Measurements from ENCODE around the gene BMP8B.
"Not testable (repeated sequence)": the region's sequence is repeated elsewhere in the genome, so short reads cannot be mapped to it uniquely, and the experiment has no call there.

BMP8B gene, protein sequence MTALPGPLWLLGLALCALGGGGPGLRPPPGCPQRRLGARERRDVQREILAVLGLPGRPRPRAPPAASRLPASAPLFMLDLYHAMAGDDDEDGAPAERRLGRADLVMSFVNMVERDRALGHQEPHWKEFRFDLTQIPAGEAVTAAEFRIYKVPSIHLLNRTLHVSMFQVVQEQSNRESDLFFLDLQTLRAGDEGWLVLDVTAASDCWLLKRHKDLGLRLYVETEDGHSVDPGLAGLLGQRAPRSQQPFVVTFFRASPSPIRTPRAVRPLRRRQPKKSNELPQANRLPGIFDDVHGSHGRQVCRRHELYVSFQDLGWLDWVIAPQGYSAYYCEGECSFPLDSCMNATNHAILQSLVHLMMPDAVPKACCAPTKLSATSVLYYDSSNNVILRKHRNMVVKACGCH

GRCh38 chr1:39788758-39789570 lies at the start of gene BMP8B:
TSS of gene BMP8B (minus strand) at chr1:39788865. CDS start at chr1:39788485, 380 bp downstream.
- peak; percentile 18 to 29 (median 26) for DNase-seq

DNA sequence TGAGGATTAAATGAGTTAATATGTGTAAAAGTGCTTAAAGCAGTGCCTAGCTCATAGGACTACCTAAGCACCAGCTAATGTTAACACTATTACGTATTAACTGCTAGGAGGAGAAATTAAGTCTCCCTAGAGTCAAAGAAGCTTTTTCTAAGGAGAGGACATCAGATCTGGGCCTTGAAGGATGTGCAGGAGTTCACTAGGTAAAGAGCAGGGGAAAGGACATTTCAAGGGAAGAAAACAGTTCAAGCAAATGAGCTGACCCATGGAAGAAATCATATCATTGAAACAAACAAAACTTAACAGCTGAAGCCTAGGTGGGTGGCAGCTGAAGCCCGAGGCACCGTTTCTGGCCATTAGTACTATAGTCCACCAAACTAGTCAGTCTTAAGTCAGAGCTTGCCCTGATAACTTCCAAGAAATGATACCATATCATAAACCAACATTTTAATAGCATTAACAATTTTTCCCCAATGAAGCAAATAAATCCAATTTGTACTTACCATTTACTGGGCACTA lies 48.0 kb upstream of the BMP8B start:
- DNase-seq: no peak

DNA sequence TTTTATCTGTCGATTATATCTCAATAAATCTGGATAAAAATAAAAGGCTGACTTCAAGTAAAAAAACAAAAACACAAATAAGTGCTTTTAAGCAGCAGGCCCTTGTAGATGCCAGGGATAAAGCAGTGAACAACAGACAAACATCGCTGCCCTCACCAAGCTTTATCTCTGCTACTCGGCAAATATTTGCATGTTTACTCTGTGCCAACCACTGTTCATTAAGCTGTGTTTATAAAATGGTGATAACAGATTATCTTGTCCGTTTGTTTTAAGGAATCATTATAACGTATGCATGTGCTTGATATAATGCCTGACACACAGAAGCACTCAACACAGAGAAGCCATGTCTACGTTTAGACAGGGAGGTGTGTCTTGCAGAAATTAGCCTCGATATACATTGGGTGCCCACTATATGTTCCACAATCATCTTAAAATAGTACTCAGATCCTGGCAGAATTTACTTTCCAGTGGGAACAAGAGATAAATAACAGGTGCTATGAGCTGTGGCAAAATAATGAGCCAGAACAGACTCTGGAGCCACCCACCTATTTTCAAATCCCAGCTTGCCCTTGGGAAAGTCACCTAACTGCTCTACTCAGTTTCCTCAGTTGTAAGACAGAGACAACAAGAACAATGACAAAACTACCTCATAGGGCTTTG lies 47.4 kb upstream of the BMP8B start:
- DNase-seq: no peak

- no peak for DNase-seq
These were observed 46.4 kb upstream of the BMP8B start for GRCh38 chr1:39835110-39835509.

- no peak for DNase-seq
These were observed 45.1 kb upstream of the BMP8B start for GRCh38 chr1:39833621-39834385.

DNA sequence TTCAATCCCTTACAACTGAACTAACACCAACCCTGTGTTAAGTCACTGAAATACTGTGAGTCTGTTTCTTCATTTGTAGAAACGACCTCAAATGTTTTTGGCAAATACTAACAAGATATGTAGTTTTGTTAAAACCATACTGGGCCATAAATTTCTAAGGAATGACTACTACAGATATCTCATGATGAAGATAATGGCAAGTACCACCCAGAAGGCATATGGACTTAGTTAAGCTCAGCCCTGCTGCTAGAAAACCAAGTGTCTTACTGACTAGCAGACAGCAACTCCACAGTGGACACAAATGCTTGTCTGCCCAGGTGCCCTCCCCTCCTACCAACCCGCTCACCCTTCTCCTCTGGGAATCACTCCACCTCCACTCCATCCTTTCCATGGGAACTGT lies 44.5 kb upstream of the BMP8B start:
- DNase-seq: no peak

- no peak for DNase-seq
These were observed 43.6 kb upstream of the BMP8B start for GRCh38 chr1:39832294-39832693.

DNA sequence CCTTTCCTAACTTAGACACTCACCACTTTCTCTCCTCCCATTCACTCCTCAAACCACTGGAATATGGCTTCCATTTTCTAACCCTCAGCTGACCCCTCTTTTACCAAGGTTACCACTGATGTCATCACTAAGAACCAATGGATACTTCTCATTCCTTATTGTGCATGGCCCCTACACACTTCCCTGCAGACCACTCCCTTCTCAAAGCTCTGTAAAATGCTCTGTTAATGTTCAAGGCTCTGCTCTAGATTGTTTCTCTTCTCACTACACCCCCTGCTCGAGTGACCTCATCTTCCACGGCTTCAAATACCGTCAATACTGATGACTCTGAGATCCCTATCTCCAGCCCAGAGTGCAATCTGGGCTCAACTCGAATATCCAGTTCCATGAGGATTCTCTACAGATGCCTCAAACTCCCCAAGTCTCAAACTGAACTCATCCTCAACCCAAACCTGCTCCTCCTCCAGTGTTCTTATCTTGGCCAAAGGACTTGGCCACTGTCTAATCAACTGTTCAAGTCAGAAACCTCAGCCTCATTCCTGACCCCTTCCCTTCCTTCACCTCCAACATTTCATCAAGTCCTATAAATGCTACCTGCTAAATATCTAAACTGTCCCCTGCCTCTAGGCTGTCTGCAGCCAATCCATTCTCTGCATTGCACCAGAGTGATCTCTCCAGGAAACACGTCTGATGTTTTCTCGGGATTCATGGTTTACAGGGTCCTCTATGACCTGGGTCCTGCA lies 41.3 kb upstream of the BMP8B start:
- DNase-seq: no peak

DNA sequence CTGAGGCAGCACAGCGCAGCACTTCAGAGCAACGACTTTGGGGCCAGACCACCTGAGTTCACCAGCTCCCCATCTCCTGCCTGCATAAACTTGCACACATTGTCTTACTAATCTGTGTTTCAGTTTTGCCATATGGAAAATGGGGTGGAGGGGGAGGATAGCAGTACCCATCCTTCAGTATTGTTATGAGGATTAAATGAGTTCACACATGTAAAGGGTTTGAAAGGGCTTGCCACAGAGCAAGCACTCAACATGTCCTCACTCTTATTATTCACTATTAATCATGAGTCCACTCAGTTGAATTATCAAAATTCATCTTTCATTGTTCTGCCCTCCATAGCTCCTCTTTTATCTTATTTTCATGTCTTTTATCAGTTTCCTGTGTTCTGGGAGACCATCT lies 40.1 kb upstream of the BMP8B start:
- DNase-seq: no peak

DNA sequence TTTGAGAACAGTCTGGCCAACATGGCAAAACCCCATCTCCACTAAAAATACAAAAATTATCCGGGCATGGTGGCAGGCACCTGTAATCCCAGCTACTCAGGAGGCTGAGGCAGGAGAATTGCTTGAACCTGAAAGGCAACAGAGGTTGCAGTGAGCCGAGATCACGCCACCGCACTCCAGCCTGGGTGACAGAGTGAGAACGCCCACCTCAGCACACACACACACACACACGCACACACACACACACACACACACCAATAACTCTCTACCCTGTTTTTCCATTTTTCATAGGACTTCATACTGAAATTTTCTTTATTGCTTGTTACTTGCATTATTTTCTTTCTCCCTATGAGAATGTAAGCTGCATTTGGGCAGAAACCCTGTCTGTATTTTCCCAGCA lies 39.6 kb upstream of the BMP8B start:
- DNase-seq: not testable (repeated sequence)

GRCh38 chr1:39827201-39827600 lies 38.5 kb upstream of the BMP8B start:
- DNase-seq: no peak

DNA sequence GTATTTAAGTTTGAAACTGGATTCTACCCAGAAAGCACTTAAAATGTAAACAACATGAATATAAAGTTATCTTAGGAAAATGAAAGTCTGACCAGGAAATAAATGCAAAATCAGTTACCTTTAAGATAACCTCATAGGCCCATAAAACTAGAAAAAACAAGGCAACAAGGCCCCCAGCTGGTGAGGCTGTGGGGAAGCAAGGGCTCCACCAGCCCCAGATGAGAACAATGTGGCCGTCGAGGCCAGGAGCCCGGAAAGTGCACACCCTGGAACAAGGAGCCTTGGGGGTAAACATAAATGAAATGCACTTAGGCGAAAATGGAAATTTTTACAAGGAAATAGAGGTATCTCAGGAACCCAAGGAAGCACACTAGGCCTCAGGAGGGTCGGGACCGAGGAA lies 37.9 kb upstream of the BMP8B start:
- DNase-seq: no peak

GRCh38 chr1:39825432-39825941 lies 36.8 kb upstream of the BMP8B start:
- DNase-seq: no peak

DNA sequence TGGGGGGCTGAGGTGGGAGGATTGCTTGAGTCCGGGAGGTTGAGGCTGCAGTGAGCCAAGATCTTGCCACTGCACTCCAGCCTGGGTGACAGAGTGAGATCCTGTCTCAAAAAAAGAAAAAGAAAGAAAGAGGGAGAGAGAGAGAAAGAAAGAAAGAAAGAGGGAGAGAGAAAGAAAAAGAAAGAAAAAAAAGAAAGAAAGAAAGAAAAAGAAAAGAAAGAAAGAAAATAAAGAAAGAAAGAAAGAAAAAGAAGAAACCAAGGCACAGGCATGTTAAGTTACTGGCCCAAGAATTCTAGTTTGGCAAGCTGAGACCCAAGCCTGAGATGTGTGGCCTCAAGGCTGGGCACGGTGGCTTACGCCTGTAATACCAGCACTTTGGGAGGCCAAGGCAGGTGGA lies 34.8 kb upstream of the BMP8B start:
- not testable (repeated sequence) for DNase-seq

- DNase-seq: no peak
These were observed 33.5 kb upstream of the BMP8B start for GRCh38 chr1:39822146-39822545.

DNA sequence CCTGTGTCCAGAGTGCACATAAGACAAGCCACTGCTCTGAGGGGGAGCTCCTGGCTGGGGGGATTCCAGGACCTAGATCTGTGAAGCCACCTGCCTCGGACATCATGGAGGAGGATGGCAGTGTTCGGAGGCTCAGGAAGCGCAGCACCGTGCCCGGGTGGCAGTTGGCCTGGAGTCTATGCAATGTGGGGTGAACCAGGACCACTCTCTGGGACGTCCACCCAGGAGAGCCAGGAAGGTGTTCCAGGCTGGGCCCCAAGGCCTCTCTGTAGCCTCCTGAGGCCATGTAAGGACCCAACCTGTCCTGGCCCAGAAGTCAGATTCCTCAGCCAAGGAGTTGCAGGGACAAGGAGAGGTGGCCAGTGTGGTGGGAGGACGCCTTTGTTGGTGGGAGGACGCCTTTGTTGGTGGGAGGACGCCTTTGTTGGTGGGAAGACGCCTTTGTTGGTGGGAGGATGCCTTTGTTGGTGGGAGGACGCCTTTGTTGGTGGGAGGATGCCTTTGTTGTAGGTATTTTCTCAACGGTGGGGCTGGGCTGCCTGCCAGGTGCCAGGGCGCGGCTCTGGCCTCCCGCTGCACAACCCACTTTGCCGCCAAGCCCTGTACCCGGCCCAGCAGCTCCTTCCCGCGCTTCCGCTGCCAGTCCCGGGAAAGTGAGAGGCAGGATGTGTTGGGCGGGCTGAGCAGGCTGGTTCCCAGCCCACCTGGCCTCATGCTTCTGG lies 30.6 kb upstream of the BMP8B start:
- DNase-seq: no peak

DNA sequence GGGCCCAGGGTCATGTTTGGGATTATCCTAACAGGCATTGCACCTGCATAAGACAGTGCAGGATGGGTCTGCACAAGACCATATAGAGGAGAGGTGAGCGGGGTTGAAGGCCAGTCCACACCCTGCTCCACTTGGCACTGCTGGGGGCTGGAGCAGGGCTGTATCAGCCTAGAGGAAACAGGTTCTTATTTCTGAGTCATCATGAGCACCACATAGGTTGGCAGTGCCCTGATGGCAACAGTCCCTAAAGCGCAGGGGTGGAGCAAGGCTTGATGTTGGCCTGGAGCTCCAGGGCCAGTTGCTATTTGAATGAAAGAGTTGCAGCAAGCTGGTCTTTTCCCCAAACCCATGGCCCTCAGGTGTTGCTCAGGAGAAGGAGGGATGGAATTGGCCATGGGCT lies 29.8 kb upstream of the BMP8B start:
- DNase-seq: no peak

DNA sequence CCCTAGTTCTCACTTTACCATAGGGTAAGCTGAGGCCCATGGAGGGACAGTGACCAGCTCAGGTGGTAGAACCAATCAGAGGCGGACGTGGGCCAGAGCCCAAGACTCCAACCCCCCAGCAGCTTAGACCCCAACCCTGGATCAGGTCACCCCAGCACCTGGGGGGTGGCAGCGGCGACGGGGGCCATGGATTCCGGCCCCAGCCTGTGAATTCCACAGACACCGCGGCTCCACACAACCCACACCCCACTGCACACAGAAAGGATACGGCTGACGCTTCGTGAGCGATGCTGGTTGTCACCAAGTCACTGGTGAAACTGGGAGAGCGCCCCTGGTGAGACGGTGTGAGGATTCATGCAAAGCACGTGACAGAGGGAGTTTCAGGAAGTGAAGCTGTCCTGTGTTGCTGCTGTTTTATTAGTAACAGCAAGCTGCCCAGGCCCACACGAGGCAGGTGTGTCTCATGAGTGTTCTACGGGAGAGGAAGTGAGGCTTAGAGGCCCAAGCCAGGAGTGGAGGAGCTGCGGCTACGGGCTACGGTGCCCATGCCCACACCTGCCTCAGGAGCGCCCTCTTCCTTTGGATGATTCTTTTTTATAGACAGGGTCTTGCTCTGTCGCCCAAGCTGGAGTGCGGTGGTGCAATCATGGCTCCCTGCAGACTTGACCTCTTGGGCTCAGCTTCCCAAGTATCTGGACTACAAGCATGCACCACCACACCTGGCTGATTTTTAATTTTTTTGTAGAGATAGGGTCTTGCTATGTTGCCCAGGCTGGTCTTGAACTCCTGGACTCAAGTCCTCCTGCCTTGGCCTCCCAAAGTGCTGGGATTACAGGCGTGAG lies 28.6 kb upstream of the BMP8B start:
- peak; percentile 17 to 46 (median 30) for DNase-seq

DNA sequence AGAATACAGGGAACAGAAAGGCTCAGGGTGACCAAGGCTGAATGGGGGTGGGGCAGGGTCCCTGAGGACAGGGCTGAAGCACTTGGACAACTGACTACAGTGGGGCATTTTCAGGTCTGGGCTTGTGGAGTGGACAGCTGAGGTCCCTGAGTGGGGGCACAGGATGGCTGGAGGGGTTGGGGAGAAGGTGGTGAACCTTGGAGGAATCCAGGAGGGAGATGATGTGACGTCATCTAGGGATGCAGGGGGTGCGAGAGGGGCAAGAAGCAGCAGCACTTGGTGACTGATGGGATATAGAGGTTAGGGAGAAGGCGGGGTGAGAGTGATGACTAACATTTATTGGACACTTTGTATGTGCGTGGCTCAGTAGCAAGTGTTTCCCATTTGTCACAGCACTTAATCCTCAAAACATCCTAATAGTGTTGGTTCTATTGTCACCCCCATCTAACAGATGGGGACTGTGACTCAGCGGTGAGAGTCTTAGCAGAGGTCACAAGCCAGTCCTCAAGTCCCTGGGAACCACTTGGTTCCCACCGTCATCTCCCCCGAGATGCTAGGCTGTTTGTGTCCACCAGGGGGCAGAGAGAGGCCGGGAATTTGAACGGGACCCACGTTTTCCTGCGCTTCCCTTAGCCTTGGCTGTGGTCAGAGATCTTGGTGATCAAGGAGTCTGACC lies 27.9 kb upstream of the BMP8B start:
- peak; percentile 8 to 35 (median 12) for DNase-seq

All from activated CD4-positive, CD25-positive, alpha-beta regulatory T cell (primary cell).